ENCODE measurements around the gene POU2F1. TPM values are rescaled to one million over a fixed set of nuclear protein-coding genes. Genes with fewer than 3 reads are reported as not detected.

POU2F1 gene
- total RNA-seq, 1 experiment from 2014 or later: 11.6 TPM

DNA sequence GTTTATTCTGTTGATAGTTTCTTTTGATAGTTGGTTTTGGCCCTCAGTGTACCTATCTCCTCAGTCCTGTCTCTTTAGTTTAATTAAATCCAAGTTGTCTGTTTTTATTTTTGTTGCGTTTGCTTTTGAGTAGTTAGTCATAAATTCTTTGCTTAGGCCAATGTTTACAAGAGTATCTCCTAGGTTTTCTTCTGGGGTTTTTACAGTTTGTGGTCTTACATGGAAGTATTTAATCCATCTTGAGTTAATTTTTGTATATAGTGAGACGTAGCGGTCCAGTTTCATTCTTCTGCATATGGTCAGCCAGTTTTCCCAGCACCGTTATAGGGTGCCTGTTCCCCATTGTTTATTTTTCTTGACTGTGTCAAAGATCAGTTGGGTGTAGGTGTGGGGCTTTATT is 139.4 kb downstream of the POU2F1 start:
- H3K27me3 Mint-ChIP-seq (ENCODE audit: insufficient read depth, unreplicated experiment): no peaks in the 10 kb centered on the region
- POLR2A ChIA-PET: interaction anchor here (0.6 kb wide), 1 partner anchor 1304 kb away, joined by 3 read pairs; no protein-coding TSS in a partner anchor
- H3K27ac Mint-ChIP-seq (ENCODE audit: low read depth, unreplicated experiment): no peak overlapping the region
- intact Hi-C loops (cut with micrococcal nuclease): no loop called here
- DNase-seq (ENCODE audit: unreplicated experiment): no peak
- H3K4me3 Mint-ChIP-seq (ENCODE audit: unreplicated experiment): no peak overlapping the region
- no TSS peak for BruUV-seq (replicated peaks)
- peaks cover 10% of the 10 kb centered on the region for H3K36me3 Mint-ChIP-seq (ENCODE audit: insufficient read depth, unreplicated experiment)
- H3K9me3 Mint-ChIP-seq (ENCODE audit: unreplicated experiment): peaks cover 4% of the 10 kb centered on the region
- no peaks in the 10 kb centered on the region for H3K4me1 Mint-ChIP-seq (ENCODE audit: insufficient read depth, unreplicated experiment)
- CTCF ChIA-PET: no interaction called here
- TF ChIP-seq, protein P1, sequence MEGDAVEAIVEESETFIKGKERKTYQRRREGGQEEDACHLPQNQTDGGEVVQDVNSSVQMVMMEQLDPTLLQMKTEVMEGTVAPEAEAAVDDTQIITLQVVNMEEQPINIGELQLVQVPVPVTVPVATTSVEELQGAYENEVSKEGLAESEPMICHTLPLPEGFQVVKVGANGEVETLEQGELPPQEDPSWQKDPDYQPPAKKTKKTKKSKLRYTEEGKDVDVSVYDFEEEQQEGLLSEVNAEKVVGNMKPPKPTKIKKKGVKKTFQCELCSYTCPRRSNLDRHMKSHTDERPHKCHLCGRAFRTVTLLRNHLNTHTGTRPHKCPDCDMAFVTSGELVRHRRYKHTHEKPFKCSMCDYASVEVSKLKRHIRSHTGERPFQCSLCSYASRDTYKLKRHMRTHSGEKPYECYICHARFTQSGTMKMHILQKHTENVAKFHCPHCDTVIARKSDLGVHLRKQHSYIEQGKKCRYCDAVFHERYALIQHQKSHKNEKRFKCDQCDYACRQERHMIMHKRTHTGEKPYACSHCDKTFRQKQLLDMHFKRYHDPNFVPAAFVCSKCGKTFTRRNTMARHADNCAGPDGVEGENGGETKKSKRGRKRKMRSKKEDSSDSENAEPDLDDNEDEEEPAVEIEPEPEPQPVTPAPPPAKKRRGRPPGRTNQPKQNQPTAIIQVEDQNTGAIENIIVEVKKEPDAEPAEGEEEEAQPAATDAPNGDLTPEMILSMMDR (IDR thresholded peaks at IDR 0.05; ENCODE audit: unreplicated experiment): no peak

DNA sequence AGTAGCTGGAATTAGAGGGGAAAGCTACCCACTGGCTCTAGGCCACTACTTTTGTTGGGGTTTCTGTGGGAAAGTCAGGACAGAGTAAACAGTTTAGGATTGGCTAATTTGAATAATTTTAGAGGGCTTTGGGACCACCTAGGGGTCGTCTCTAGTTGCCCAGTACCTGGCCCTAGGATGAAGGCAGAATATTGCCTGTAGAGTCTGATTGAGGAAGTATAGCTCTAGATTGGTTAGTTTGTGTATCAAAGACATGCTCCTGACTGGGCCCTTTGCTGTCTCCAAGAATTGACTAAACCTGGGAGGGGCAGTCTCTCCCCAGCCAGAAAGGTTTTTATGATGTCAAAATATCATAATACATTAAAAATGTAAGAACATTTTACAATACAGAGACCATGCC is 142.0 kb downstream of the POU2F1 start:
- intact Hi-C loops (cut with micrococcal nuclease): no loop called here
- Mint-ChIP-seq H3K4me3 (ENCODE audit: unreplicated experiment) (no peak overlapping the region), H3K9me3 (ENCODE audit: unreplicated experiment) (no peaks in the 10 kb centered on the region), H3K27ac (ENCODE audit: low read depth, unreplicated experiment) (no peak overlapping the region), H3K36me3 (ENCODE audit: insufficient read depth, unreplicated experiment) (peaks cover 7% of the 10 kb centered on the region), H3K4me1 (ENCODE audit: insufficient read depth, unreplicated experiment) (no peaks in the 10 kb centered on the region), H3K27me3 (ENCODE audit: insufficient read depth, unreplicated experiment) (no peaks in the 10 kb centered on the region)
- no TSS peak for BruUV-seq (replicated peaks)
- no peak for DNase-seq (ENCODE audit: unreplicated experiment)
- TF ChIP-seq, protein P1 (IDR thresholded peaks at IDR 0.05; ENCODE audit: unreplicated experiment): no peak
- ChIA-PET CTCF (interaction anchor here (0.6 to 1.7 kb wide), 9 partner anchors 9 to 452 kb away, joined by 3 to 9 read pairs (median 3); no protein-coding TSS in a partner anchor), POLR2A (interaction anchor here (0.7 kb wide), 1 partner anchor 50 kb away, joined by 3 read pairs; no protein-coding TSS in a partner anchor)

DNA sequence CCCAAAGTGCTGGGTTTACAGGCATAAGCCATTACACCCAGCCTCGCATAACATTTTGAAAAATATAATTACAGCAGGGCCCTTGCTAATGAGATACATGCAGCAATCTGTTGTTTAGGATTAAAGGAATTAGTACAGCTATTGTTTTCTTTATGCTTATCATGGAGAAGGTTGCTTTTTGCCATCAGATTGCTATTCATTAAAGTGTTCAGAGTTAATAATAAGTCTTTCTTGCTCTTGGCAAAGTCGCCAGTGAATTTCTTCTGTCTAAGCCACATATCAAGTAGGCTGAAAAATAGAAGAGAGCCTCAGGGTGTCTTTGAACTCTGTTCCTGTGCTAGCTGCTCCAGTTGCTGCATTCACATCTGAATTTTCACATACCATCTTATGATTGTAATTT is 144.1 kb downstream of the POU2F1 start:
- Mint-ChIP-seq H3K27me3 (ENCODE audit: insufficient read depth, unreplicated experiment) (no peaks in the 10 kb centered on the region), H3K9me3 (ENCODE audit: unreplicated experiment) (no peaks in the 10 kb centered on the region), H3K27ac (ENCODE audit: low read depth, unreplicated experiment) (no peak overlapping the region), H3K4me1 (ENCODE audit: insufficient read depth, unreplicated experiment) (no peaks in the 10 kb centered on the region), H3K4me3 (ENCODE audit: unreplicated experiment) (no peak overlapping the region), H3K36me3 (ENCODE audit: insufficient read depth, unreplicated experiment) (peaks cover 6% of the 10 kb centered on the region)
- TF ChIP-seq, protein P1 (IDR thresholded peaks at IDR 0.05; ENCODE audit: unreplicated experiment): no peak
- intact Hi-C loops (cut with micrococcal nuclease): no loop called here
- ChIA-PET POLR2A (no interaction called here), CTCF (interaction anchor here (0.6 to 3.3 kb wide), 5 partner anchors 20 to 145 kb away, joined by 3 to 13 read pairs (median 4); no protein-coding TSS in a partner anchor)
- DNase-seq (ENCODE audit: unreplicated experiment): no peak
- BruUV-seq (replicated peaks): no TSS peak

DNA sequence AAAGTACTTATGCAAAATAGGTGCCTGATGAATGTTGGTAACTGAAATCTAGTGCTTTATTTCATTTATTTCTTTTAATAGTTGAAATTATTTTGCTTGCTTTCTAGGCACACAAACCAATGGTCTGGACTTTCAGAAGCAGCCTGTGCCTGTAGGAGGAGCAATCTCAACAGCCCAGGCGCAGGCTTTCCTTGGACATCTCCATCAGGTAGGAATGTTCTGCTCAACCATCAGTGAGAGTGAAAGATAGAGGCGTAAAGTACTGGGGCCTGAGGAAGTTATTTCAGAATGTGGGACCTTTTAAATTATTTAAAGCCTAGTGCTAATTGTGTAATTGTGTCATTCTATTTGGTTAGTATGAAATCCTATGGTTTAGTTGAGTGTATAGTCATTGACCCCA is 144.7 kb downstream of the POU2F1 start:
- CTCF ChIA-PET: interaction anchor here (1.5 to 3.3 kb wide), 2 partner anchors 75 to 97 kb away, joined by 4 to 13 read pairs; no protein-coding TSS in a partner anchor
- POLR2A ChIA-PET: interaction anchor here (0.9 kb wide), 1 partner anchor 39 kb away, joined by 3 read pairs; no protein-coding TSS in a partner anchor
- H3K4me3 Mint-ChIP-seq (ENCODE audit: unreplicated experiment): no peak overlapping the region

More for the DNA sequence above, 144.7 kb downstream of the POU2F1 start:
- DNase-seq (ENCODE audit: unreplicated experiment): no peak
- no peaks in the 10 kb centered on the region for H3K4me1 Mint-ChIP-seq (ENCODE audit: insufficient read depth, unreplicated experiment)
- H3K27ac Mint-ChIP-seq (ENCODE audit: low read depth, unreplicated experiment): peak overlapping the region; percentile 7
- H3K36me3 Mint-ChIP-seq (ENCODE audit: insufficient read depth, unreplicated experiment): peaks cover 6% of the 10 kb centered on the region
- no TSS peak for BruUV-seq (replicated peaks)
- intact Hi-C loops (cut with micrococcal nuclease): no loop called here
- TF ChIP-seq, protein P1 (IDR thresholded peaks at IDR 0.05; ENCODE audit: unreplicated experiment): no peak
- H3K9me3 Mint-ChIP-seq (ENCODE audit: unreplicated experiment): no peaks in the 10 kb centered on the region
- H3K27me3 Mint-ChIP-seq (ENCODE audit: insufficient read depth, unreplicated experiment): no peaks in the 10 kb centered on the region
